Measurements from ENCODE around the gene ACBD4.

GRCh38 chr17:45128331-45128730 lies 7.2 kb upstream of the ACBD4 start:
- TF ChIP-seq CTCF (IDR thresholded peaks at IDR 0.05; ENCODE audit: low read depth, low read length, missing input control), result no peak
- TF ChIP-seq EGR1 (IDR thresholded peaks at IDR 0.05; ENCODE audit: low read depth in 2 of 2), result no peak
- TF ChIP-seq RAD21 (IDR thresholded peaks at IDR 0.05), result no peak
- TF ChIP-seq FOXA1 (IDR thresholded peaks at IDR 0.05), result no peak
- TF ChIP-seq TAF1 (conservative IDR thresholded peaks at IDR 0.05), result no peak
- no peak for TF ChIP-seq SP1 (IDR thresholded peaks at IDR 0.05)
